GM18907 (cell line): ENCODE results near the gene ADARB2.

Source experiments
- ATAC-seq: cut with Tn5 transposase; IDR thresholded peaks from one replicate; pipeline ENCODE4 v1.9.1; 2021; ENCODE audit warnings: mild to moderate bottlenecking, moderate library complexity; ENCODE audit not compliant: unreplicated experiment

ADARB2 gene

GRCh38 chr10:1664333-1664964, 72.9 kb downstream of the ADARB2 start:
- no peak for ATAC-seq

GRCh38 chr10:1663226-1663625, 74.1 kb downstream of the ADARB2 start:
- no peak for ATAC-seq

- peak; percentile 47 for ATAC-seq
These were observed 74.8 kb downstream of the ADARB2 start for GRCh38 chr10:1662438-1663025.

GRCh38 chr10:1661859-1662437, 75.4 kb downstream of the ADARB2 start:
- ATAC-seq, result peak; percentile 85

- ATAC-seq, result peak; percentile 2
These were observed 75.9 kb downstream of the ADARB2 start for GRCh38 chr10:1661416-1661815.

- no peak for ATAC-seq
These were observed 76.5 kb downstream of the ADARB2 start for GRCh38 chr10:1660815-1661214.

DNA sequence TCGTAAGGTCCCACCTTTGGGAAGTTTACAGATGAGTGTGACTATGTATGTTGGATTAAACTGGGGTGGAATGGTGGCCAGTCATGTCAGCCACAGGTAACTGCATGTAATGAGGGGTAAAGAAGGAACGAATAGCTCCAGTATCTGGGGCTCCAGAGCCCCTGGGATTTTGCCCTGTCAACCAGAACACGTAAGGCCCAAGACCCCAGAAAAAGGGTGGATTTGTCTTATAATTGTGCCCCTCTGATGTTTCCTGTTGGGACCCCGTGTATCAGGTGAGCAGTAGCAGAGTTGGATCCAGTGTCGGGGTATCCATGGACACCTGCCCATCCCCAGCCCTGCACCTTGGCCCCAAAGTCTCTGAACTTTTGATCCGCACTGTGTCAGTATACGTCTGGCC, 76.9 kb downstream of the ADARB2 start:
- ATAC-seq, result no peak

DNA sequence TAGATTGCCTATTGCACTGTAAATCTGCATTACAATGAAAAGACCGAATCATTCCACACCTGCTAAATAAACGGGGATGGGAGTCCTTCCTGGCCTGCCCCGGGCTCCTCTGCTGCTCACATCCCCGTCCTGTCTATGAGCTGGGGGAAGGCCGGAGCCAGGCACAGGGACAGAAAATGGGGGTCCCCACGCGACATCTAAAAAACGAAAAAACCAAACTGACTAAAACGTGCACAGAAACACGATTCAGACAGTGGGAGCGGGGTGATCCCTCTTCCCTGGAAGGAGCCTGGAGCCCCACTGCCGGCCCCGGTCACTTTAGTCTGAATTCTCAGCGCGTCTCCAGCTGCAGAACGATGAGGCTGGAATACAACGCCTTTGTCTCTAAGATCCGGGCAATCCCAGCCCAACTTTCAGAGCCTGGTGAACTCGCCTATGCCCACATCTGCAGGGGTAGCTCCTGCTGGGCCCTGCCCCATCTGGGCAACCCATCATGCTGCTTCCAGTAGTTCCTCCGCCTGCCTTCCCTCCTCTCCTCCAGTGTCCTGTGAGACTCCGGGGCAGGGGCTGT, 78.0 kb downstream of the ADARB2 start:
- ATAC-seq, result no peak

DNA sequence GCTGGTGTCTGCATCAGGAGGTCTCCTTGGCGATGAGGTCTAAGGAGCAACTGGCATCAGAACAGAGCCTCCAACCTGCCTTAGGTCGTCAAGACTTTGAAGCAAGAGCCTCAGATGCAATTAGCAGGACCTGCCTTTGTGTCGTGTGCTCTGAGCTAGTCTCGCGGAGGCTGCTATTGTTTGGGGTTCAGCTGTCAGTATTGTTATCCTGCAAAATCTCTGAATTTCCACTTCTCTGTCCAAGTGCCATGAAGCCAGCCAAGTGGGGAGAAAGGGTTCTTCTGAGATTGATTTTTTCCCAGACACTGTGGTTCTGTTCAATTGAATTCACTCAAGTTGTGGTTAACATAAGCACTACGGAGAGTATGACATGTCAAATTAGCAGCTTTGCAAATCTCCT, 78.7 kb downstream of the ADARB2 start:
- no peak for ATAC-seq

DNA sequence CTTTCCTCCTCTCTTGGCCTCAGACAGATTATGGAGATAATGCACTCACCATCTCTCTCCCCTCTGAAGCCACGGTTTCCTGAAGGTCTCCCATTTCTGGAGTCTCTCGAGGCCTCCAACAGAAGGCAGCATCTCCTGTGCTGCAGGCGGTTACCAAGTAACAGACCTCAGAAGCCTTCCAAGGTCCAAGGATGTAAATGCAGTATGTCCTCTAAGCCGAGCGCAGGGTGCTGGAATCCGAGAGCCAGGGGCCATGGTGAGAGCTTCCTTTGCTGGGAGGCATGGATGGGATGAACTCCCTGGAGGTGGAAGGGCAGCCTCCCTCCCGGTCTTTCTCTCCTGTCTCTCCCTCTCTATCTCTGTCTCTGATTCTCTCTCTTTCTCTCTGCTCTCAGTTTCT, 79.8 kb downstream of the ADARB2 start:
- ATAC-seq, result no peak

- no peak for ATAC-seq
These were observed 82.0 kb downstream of the ADARB2 start for GRCh38 chr10:1655367-1655766.

DNA sequence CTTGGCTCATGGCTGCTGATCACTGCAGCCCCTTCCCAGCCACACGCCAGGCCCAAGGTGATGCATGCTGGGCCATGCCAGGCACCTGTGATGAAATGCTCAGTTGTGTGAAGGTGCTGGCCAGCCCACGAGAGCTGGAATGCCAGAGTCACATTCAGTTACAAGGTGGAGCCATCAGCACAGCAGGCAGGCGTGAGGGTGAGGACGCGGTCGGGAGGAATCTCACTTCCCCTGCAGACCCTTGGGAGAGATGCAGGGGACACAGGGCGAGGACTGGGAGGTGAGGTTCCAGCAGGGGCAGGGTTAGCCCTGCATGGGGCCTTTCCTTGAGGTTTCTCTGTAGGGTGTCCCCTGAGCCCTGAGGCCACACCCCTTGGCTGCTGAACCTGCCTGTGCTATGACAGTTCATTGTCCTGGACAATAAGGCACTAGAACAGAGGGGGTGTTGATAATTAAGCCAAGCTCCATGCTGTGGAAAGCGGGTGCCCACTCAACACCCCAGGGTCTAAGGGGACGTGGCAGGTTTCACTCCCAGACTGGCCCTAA, 82.4 kb downstream of the ADARB2 start:
- ATAC-seq, result no peak

GRCh38 chr10:1654247-1654646, 83.1 kb downstream of the ADARB2 start:
- no peak for ATAC-seq

DNA sequence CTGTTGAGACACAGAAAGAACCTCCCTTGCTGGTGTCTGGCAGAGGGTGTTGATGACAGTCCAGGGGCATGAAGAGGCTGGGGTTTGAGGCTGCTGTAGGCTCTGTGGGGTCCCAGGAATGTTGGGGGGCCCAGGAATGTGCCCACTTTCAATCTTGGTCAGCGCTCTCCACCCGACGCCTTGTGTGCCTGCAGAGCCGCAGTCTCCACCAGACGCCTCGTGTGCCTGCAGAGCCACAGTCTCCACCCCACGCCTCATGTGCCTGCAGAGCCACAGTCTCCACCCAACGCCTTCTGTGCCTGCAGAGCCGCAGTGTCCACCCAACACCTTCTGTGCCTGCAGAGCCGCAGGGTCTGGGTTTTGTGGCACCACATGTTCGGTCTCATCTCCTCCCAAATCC, 84.0 kb downstream of the ADARB2 start:
- ATAC-seq, result no peak

GRCh38 chr10:1652151-1652550, 85.2 kb downstream of the ADARB2 start:
- no peak for ATAC-seq

GRCh38 chr10:1651270-1651966, 85.9 kb downstream of the ADARB2 start:
- no peak for ATAC-seq

- no peak for ATAC-seq
These were observed 86.6 kb downstream of the ADARB2 start for GRCh38 chr10:1650542-1651269.

DNA sequence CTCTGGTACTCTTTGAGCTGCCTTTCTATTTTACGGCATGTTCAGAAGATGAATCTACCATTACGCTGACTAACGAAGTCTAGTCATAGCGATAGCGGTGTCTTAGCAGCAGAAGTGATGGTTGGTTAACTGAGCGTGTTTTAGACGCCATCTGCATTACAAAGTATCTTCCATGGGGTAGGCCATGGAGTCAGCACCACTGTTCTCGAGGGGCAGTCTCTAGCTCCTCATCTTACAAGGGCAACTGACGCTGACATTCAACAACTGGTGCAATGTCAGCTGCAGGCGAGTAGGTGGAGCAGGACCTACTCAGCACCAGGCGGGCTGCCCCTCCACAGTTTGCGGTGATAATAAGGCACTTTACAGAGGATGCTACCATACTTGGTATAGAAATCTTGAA, 88.7 kb downstream of the ADARB2 start:
- ATAC-seq, result no peak

DNA sequence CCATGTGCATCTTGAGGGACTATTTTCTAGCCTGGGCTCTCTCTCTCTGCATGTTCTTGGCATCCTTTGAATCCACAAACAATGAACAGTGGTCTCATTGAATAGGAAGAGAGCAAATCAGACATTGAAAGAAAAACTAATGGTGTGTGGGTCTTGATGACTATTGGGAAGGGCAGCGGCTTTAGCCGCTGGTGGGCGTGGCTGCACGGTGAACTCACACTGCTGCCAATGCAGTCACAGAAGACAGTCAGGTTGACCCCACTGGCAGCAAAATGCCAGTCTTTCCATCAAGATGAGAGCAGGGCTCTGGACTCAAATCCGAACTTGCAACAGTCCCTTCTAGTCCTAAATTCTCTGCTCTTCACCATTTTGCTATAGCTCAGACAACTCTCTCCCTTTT, 91.0 kb downstream of the ADARB2 start:
- ATAC-seq, result no peak

GRCh38 chr10:1645896-1646295, 91.4 kb downstream of the ADARB2 start:
- ATAC-seq, result no peak
